GM23338 (cell line): Measurements from ENCODE around the gene NPPA. TPM values are rescaled to one million over a fixed set of nuclear protein-coding genes. Genes with fewer than 3 reads are reported as not detected.

Experiments
- ATAC-seq: fragments of 200-7000 bp; cut with Tn5 transposase; 3 replicates; pipeline ENCODE4 v1.9.1; 2020
- DNase-seq: peaks from one replicate; pipeline ENCODE4 v3.0.0-alpha.2; 2015; ENCODE audit warnings: low spot score
- H2AFZ ChIP-seq: fragments of 200-600 bp; sonication (generic); 2 replicates; pipeline ENCODE4 v1.8.0; 2016; ENCODE audit warnings: antibody characterized with exemption, mild to moderate bottlenecking, moderate library complexity
- H3F3A ChIP-seq: fragments of 200-600 bp; sonication (generic); replicated peaks from 2 replicates; pipeline ENCODE4 v1.8.0; 2017; ENCODE audit warnings: antibody characterized with exemption, mixed run types, low read depth
- H3K27ac ChIP-seq: fragments of 200-600 bp; sonication (generic); 2 replicates; pipeline ENCODE4 v1.6.1; 2016; ENCODE audit warnings: low read depth
- H3K27me3 ChIP-seq: fragments of 200-600 bp; sonication (generic); 2 replicates; pipeline ENCODE4 v1.8.0; 2016; ENCODE audit warnings: mild to moderate bottlenecking, mixed run types, moderate library complexity; ENCODE audit not compliant: insufficient read depth
- H3K36me3 ChIP-seq: fragments of 200-600 bp; sonication (generic); 2 replicates; pipeline ENCODE4 v1.8.0; 2016; ENCODE audit warnings: mild to moderate bottlenecking; ENCODE audit not compliant: insufficient read depth
- H3K4me1 ChIP-seq: fragments of 200-600 bp; sonication (generic); 2 replicates; pipeline ENCODE4 v1.8.0; 2016; ENCODE audit warnings: mild to moderate bottlenecking, moderate library complexity; ENCODE audit not compliant: insufficient read depth
- H3K4me2 ChIP-seq: fragments of 200-600 bp; sonication (generic); 2 replicates; pipeline ENCODE4 v1.7.1; 2017; ENCODE audit warnings: mixed run types
- H3K4me3 ChIP-seq: fragments of 200-600 bp; sonication (generic); 2 replicates; pipeline ENCODE4 v1.6.1; 2016; ENCODE audit warnings: mixed run types
- H3K79me2 ChIP-seq: fragments of 200-600 bp; sonication (generic); replicated peaks from 2 replicates; pipeline ENCODE4 v1.8.0; 2017; ENCODE audit warnings: mild to moderate bottlenecking; ENCODE audit not compliant: insufficient read depth
- H3K9me2 ChIP-seq: fragments of 200-600 bp; sonication (generic); 2 replicates; pipeline ENCODE4 v1.8.0; 2017; ENCODE audit not compliant: insufficient read depth
- H4K20me1 ChIP-seq: fragments of 200-600 bp; sonication (generic); replicated peaks from 2 replicates; pipeline ENCODE4 v1.8.0; 2017; ENCODE audit warnings: mild to moderate bottlenecking; ENCODE audit not compliant: insufficient read depth
- H3K27ac Mint-ChIP-seq: 2 replicates; pipeline ENCODE4 v1.8.0; 2020; ENCODE audit warnings: inconsistent platforms, mild to moderate bottlenecking, moderate library complexity, mixed read lengths
- H3K27me3 Mint-ChIP-seq: 3 replicates; pipeline ENCODE4 v1.8.0; 2022; ENCODE audit warnings: low read depth, mild to moderate bottlenecking, moderate library complexity, mixed read lengths, inconsistent platforms; ENCODE audit not compliant: insufficient read depth, poor library complexity
- H3K36me3 Mint-ChIP-seq: 3 replicates; pipeline ENCODE4 v1.8.0; 2021; ENCODE audit warnings: low read depth, mild to moderate bottlenecking, inconsistent platforms, moderate library complexity, mixed read lengths
- H3K4me1 Mint-ChIP-seq: 3 replicates; pipeline ENCODE4 v1.8.0; 2020; ENCODE audit warnings: mild to moderate bottlenecking, inconsistent platforms, mixed read lengths
- H3K4me3 Mint-ChIP-seq: 3 replicates; pipeline ENCODE4 v1.8.0; 2021; ENCODE audit warnings: moderate library complexity, mild to moderate bottlenecking, inconsistent platforms, mixed read lengths
- H3K9me3 Mint-ChIP-seq: 3 replicates; pipeline ENCODE4 v1.8.0; 2020; ENCODE audit warnings: moderate library complexity, mild to moderate bottlenecking, inconsistent platforms, mixed read lengths
- CREB1 ChIP-seq: fragments of 250-450 bp; sonication (Bioruptor Pico); IDR thresholded peaks from 2 replicates; pipeline ENCODE4 v1.5.0; 2020; ENCODE audit warnings: low read depth, mild to moderate bottlenecking, moderate library complexity
- EZH2phosphoT487 ChIP-seq: fragments of 200-600 bp; sonication (generic); IDR thresholded peaks from one replicate; pipeline ENCODE4 v1.8.1; 2018; ENCODE audit warnings: antibody characterized with exemption; ENCODE audit not compliant: unreplicated experiment
- JUNB ChIP-seq: IDR thresholded peaks from one replicate; pipeline ENCODE4 v1.6.1; 2016; ENCODE audit warnings: antibody characterized with exemption; ENCODE audit not compliant: unreplicated experiment
- NANOG ChIP-seq: IDR thresholded peaks from 2 replicates; pipeline ENCODE4 v1.6.1; 2016; ENCODE audit warnings: antibody characterized with exemption, borderline replicate concordance
- POLR2AphosphoS5 ChIP-seq: IDR thresholded peaks from 2 replicates; pipeline ENCODE4 v1.6.1; 2016; ENCODE audit warnings: antibody characterized with exemption, low read depth
- STAT1 ChIP-seq: IDR thresholded peaks from one replicate; pipeline ENCODE4 v1.6.1; 2016; ENCODE audit warnings: antibody characterized with exemption; ENCODE audit not compliant: unreplicated experiment
- ZNF114 ChIP-seq: fragments of 250-450 bp; sonication (Bioruptor Pico); IDR thresholded peaks from 2 replicates; pipeline ENCODE4 v1.5.0; 2020; ENCODE audit warnings: mild to moderate bottlenecking, moderate library complexity
- polyA plus RNA-seq: library from polyadenylated mRNA; unstranded; fragments of >200 nt; fragmentation: Nextera tagmentation; extraction: Ambion mirVana; gene quantifications from 2 replicates; pipeline ENCODE4 v1.2.1, GENCODE V29; 2016
- total RNA-seq: library from RNA; depleted of rRNA; stranded (reverse); fragments of >200 nt; shearing (Covaris generic); gene quantifications from 2 replicates; pipeline ENCODE4 v1.2.3, GENCODE V29; 2014
- TF ChIP-seq, protein P1 (sequence below), 2 experiments: fragments of 200-600 bp in 1 of 2; sonication (generic) in 1 of 2; conservative IDR thresholded peaks; 2 replicates each; pipeline versions ENCODE4 v1.5.1 to v1.6.1; 2016 to 2017; ENCODE audit warnings: antibody characterized with exemption in 2 of 2, low read depth in 2 of 2, mild to moderate bottlenecking in 2 of 2, moderate library complexity in 1 of 2
- TF ChIP-seq, protein P2 (sequence below): fragments of 250-450 bp; sonication (Bioruptor Pico); IDR thresholded peaks from 2 replicates; pipeline ENCODE4 v1.5.0; 2020; ENCODE audit warnings: mild to moderate bottlenecking, moderate library complexity
- TF ChIP-seq, protein P3 (sequence below): IDR thresholded peaks from 2 replicates; pipeline ENCODE4 v1.6.1; 2016; ENCODE audit warnings: antibody characterized with exemption

The NPPA gene
- total and polyA plus RNA-seq, 2 experiments from 2014 or later = 0.29 TPM; not detected in 1

DNA sequence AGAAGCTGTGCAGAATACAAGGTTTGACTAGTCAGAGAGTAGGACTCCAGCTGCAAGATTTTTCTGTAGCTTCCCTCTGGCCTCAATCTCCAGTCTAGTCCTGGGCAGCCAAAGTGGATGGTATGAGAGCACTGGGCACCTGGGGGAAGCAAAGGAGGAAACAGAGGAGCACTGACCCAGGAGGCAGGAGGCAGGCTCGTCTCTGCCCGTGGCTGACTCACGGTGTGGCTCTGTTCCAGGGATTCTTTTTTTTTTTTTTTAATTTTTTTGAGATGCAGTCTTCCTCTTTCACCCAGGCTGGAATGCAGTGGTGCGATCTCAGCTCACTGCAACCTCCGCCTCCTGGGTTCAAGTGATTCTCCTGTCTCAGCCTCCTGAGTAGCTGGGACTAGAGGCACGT lies 15.3 kb upstream of the NPPA start:
- no peaks in the 10 kb centered on the region for H3K4me1 ChIP-seq
- H3F3A ChIP-seq = no peaks in the 10 kb centered on the region
- no peak overlapping the region for H3K4me2 ChIP-seq
- no peaks in the 10 kb centered on the region for H3K9me3 Mint-ChIP-seq
- no peak overlapping the region for H2AFZ ChIP-seq
- no peaks in the 10 kb centered on the region for H3K36me3 ChIP-seq
- TF ChIP-seq, protein P1, sequence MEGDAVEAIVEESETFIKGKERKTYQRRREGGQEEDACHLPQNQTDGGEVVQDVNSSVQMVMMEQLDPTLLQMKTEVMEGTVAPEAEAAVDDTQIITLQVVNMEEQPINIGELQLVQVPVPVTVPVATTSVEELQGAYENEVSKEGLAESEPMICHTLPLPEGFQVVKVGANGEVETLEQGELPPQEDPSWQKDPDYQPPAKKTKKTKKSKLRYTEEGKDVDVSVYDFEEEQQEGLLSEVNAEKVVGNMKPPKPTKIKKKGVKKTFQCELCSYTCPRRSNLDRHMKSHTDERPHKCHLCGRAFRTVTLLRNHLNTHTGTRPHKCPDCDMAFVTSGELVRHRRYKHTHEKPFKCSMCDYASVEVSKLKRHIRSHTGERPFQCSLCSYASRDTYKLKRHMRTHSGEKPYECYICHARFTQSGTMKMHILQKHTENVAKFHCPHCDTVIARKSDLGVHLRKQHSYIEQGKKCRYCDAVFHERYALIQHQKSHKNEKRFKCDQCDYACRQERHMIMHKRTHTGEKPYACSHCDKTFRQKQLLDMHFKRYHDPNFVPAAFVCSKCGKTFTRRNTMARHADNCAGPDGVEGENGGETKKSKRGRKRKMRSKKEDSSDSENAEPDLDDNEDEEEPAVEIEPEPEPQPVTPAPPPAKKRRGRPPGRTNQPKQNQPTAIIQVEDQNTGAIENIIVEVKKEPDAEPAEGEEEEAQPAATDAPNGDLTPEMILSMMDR (conservative IDR thresholded peaks at IDR 0.05; ENCODE audit: low read depth in 2 of 2) = no peak
- no peak for TF ChIP-seq CREB1 (CRISPR knock-in tag)
- TF ChIP-seq, protein P2, sequence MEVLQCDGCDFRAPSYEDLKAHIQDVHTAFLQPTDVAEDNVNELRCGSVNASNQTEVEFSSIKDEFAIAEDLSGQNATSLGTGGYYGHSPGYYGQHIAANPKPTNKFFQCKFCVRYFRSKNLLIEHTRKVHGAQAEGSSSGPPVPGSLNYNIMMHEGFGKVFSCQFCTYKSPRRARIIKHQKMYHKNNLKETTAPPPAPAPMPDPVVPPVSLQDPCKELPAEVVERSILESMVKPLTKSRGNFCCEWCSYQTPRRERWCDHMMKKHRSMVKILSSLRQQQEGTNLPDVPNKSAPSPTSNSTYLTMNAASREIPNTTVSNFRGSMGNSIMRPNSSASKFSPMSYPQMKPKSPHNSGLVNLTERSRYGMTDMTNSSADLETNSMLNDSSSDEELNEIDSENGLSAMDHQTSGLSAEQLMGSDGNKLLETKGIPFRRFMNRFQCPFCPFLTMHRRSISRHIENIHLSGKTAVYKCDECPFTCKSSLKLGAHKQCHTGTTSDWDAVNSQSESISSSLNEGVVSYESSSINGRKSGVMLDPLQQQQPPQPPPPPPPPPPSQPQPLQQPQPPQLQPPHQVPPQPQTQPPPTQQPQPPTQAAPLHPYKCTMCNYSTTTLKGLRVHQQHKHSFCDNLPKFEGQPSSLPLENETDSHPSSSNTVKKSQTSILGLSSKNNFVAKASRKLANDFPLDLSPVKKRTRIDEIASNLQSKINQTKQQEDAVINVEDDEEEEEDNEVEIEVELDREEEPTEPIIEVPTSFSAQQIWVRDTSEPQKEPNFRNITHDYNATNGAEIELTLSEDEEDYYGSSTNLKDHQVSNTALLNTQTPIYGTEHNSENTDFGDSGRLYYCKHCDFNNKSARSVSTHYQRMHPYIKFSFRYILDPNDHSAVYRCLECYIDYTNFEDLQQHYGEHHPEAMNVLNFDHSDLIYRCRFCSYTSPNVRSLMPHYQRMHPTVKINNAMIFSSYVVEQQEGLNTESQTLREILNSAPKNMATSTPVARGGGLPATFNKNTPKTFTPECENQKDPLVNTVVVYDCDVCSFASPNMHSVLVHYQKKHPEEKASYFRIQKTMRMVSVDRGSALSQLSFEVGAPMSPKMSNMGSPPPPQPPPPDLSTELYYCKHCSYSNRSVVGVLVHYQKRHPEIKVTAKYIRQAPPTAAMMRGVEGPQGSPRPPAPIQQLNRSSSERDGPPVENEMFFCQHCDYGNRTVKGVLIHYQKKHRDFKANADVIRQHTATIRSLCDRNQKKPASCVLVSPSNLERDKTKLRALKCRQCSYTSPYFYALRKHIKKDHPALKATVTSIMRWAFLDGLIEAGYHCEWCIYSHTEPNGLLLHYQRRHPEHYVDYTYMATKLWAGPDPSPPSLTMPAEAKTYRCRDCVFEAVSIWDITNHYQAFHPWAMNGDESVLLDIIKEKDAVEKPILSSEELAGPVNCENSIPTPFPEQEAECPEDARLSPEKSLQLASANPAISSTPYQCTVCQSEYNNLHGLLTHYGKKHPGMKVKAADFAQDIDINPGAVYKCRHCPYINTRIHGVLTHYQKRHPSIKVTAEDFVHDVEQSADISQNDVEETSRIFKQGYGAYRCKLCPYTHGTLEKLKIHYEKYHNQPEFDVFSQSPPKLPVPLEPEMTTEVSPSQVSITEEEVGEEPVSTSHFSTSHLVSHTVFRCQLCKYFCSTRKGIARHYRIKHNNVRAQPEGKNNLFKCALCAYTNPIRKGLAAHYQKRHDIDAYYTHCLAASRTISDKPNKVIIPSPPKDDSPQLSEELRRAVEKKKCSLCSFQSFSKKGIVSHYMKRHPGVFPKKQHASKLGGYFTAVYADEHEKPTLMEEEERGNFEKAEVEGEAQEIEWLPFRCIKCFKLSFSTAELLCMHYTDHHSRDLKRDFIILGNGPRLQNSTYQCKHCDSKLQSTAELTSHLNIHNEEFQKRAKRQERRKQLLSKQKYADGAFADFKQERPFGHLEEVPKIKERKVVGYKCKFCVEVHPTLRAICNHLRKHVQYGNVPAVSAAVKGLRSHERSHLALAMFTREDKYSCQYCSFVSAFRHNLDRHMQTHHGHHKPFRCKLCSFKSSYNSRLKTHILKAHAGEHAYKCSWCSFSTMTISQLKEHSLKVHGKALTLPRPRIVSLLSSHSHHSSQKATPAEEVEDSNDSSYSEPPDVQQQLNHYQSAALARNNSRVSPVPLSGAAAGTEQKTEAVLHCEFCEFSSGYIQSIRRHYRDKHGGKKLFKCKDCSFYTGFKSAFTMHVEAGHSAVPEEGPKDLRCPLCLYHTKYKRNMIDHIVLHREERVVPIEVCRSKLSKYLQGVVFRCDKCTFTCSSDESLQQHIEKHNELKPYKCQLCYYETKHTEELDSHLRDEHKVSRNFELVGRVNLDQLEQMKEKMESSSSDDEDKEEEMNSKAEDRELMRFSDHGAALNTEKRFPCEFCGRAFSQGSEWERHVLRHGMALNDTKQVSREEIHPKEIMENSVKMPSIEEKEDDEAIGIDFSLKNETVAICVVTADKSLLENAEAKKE (CRISPR knock-in tag) = no peak
- TF ChIP-seq EZH2phosphoT487 = no peak
- no peak for TF ChIP-seq STAT1
- no peak for TF ChIP-seq POLR2AphosphoS5
- TF ChIP-seq NANOG = no peak
- TF ChIP-seq ZNF114 (CRISPR knock-in tag) = no peak
- TF ChIP-seq, protein P3, sequence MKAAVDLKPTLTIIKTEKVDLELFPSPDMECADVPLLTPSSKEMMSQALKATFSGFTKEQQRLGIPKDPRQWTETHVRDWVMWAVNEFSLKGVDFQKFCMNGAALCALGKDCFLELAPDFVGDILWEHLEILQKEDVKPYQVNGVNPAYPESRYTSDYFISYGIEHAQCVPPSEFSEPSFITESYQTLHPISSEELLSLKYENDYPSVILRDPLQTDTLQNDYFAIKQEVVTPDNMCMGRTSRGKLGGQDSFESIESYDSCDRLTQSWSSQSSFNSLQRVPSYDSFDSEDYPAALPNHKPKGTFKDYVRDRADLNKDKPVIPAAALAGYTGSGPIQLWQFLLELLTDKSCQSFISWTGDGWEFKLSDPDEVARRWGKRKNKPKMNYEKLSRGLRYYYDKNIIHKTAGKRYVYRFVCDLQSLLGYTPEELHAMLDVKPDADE = no peak
- TF ChIP-seq JUNB = no peak
- no peak for DNase-seq
- no peaks in the 10 kb centered on the region for H3K36me3 Mint-ChIP-seq
- H3K27me3 Mint-ChIP-seq = peaks cover 21% of the 10 kb centered on the region
- H3K4me3 ChIP-seq = no peak overlapping the region
- no peaks in the 10 kb centered on the region for H3K79me2 ChIP-seq
- H3K9me2 ChIP-seq = no peaks in the 10 kb centered on the region
- no peak overlapping the region for H3K4me3 Mint-ChIP-seq
- H3K27ac Mint-ChIP-seq = no peak overlapping the region
- ATAC-seq = no peak
- peaks cover 20% of the 10 kb centered on the region for H3K27me3 ChIP-seq
- H4K20me1 ChIP-seq = no peaks in the 10 kb centered on the region
- H3K27ac ChIP-seq = no peak overlapping the region
- H3K4me1 Mint-ChIP-seq = 0 out of 3 replicates have a peak, but pooled peaks cover 3% of the 10 kb centered on the region
